ENCODE results near the gene GON4L.
"Not testable (repeated sequence)": the region's sequence is repeated elsewhere in the genome, so short reads cannot be mapped to it uniquely, and the experiment has no call there.

Gene GON4L, protein sequence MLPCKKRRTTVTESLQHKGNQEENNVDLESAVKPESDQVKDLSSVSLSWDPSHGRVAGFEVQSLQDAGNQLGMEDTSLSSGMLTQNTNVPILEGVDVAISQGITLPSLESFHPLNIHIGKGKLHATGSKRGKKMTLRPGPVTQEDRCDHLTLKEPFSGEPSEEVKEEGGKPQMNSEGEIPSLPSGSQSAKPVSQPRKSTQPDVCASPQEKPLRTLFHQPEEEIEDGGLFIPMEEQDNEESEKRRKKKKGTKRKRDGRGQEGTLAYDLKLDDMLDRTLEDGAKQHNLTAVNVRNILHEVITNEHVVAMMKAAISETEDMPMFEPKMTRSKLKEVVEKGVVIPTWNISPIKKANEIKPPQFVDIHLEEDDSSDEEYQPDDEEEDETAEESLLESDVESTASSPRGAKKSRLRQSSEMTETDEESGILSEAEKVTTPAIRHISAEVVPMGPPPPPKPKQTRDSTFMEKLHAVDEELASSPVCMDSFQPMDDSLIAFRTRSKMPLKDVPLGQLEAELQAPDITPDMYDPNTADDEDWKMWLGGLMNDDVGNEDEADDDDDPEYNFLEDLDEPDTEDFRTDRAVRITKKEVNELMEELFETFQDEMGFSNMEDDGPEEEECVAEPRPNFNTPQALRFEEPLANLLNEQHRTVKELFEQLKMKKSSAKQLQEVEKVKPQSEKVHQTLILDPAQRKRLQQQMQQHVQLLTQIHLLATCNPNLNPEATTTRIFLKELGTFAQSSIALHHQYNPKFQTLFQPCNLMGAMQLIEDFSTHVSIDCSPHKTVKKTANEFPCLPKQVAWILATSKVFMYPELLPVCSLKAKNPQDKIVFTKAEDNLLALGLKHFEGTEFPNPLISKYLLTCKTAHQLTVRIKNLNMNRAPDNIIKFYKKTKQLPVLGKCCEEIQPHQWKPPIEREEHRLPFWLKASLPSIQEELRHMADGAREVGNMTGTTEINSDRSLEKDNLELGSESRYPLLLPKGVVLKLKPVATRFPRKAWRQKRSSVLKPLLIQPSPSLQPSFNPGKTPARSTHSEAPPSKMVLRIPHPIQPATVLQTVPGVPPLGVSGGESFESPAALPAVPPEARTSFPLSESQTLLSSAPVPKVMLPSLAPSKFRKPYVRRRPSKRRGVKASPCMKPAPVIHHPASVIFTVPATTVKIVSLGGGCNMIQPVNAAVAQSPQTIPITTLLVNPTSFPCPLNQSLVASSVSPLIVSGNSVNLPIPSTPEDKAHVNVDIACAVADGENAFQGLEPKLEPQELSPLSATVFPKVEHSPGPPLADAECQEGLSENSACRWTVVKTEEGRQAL (N-terminal part only)

DNA sequence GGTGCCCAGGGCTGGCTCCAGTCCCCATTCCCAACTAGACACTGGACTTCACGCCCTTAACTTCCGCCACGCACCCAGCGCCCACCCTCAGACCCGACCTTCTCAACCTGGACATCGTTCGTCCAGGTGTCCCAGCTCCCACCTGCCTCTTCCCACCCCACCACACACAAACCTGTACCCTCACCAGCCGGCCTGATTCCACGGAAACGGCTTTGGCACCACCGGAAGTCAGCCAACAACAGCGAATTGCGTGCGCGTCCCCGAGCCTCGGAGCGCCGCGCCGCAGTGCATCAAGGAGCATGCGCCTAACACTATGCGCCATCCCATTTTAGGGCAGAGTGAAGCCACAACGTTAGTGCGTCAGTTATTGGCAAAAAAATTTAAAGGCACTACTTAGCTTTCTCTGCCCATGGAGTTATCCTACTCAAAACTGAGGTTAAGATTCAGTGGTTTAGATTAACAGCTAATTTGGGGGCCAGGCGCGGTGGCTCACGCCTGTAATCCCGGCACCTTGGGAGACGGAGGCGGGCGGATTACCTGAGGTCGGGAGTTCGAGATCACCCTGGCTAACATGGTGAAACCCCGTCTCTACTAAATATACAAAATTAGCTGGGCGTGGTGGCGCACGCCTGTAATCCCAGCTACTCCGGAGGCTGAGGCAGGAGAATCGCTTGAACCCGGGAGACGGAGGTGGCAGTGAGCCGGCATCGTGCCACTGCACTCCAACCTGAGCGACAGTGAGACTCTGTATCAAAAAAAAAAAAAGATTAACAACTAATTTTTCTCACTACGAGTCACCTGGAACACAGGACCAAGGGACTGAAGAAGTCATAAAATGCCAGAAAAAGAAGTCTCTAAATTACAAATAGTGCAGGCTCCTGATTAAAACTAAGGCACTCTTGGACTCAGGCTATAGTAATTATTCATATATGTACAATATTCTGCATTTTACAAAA is at the start of gene GON4L:
GON4L (minus strand) TSS at position 240 of the 956 bp plus-strand sequence. CDS start 3,434 bp downstream, outside the sequence.
- DNase-seq: peak; percentile 99

DNA sequence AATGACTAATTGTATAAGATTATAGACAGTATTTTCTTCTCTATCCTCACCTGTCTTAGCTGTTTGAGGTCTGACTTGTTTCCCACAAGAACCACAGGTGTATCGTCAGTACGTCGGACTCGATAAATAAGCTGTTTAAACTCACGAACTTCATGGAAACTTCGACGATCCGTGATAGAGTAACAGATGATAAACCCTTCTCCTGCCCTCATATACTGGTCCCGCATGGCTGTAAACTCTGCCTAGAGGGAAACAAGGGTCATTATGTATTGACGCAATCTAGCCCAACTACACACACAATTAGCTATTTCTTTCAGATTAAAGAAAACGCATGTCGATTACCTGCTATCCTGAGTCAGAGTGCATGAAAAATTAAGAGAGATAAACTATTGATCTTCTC is 47.2 kb upstream of the GON4L start:
- DNase-seq: no peak

DNA sequence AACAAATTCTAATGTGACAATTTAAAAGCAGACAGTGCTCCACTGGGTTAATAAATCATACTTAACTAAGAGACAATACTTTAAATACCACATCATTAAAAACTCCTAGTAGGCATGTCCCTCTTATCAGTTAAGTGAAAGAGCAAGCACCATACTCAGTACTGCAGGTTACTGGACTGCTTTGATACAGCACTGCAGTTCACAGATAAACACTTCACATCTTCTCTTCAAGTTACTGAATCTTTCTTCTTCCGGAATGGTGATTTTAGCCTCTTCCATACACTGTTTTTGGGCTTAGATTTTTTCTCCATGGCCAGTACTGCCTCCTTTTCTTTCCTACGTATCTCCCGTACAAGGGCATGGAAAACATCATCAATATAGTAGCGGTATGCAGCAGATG is 43.1 kb upstream of the GON4L start:
- no peak for DNase-seq

DNA sequence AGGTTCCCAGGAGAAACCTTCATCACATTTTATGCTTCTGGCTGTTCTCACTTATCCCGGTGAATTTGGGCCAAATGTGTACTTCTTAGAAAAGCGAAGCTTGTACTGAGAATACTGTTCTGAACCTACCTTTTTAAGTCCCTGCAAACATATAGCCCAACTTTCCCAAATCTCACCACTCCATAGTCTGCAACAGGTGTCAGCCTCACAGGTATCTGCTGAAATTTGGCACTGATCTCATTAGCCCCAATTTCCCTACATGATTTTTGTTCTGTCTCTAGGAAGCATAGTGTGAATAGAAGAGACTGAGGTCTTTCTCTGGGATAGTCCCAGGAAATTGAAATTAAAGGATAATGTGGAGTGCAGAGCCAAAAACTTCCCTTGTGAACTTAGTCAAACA is 42.7 kb upstream of the GON4L start:
- DNase-seq: no peak

DNA sequence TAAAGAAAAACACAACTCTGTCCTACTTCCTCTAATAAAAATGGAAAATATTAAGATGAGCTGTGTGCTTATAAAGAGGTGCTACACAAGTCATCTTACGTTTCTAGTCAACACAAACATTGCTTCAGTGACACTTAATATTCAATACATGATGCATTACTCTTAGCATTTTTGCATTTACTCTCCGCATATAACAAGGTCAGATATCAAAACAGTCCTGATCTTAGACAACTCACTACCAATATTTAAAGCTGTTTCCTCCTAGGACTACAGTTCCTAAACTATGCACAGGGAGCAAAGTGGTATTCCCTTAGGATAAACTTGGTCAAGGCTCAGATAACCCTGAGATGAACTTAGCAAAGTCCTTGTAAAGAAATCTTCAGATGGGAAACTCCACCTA is 41.9 kb upstream of the GON4L start:
- DNase-seq: no peak

DNA sequence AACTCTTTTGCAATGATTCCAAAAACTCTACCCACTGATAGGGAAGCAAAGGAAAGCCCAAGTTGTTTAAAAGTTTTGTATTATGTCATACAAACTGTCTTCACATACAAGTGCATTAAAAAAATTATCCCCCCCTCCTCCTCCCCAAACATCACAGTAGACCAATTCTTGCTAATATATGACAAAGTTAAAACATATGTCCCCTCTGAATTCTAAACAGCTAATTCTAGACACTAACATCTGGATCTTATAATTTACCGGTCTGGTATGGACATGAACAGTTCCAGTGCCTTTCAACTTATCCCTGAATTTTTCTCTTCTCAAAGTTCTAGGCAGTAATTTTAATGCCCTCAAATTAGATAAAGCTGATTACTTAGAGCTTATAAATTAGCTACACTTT is 40.7 kb upstream of the GON4L start:
- DNase-seq: no peak

DNA sequence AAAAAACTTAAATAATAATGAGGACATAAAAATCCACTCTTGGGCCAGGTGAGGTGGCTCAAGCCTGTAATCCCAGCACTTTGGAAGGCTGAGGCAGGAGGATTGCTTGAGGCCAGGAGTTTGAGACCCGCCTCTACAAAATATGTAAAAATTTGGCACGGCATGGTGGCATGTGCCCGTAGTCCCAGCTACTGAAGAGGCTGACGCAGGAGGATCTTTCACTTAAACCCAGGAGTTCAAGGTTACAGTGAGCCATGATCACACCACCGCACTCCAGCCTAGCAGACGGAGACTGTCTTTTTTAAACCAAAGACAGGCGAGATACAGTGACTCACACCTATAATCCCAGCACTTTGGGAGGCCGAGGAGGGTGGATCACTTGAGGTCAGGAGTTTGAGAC is 39.5 kb upstream of the GON4L start:
- DNase-seq: not testable (repeated sequence)

DNA sequence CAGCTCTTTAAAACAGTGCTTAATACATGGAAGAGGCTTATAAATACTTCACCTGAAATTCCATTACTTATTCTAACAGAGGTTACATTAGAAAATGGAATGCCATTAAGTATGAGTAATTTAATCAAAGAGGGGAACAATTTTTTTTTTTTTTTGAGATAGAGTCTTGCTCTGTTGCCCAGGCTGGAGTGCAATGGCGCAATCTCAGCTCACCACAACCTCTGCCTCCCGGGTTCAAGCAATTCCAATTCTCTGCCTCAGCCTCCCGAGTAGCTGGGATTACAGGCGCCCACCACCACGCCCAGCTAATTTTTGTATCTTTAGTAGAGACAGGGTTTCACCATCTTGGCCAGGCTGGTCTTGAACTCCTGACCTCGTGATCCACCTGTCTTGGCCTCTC is 38.6 kb upstream of the GON4L start:
- not testable (repeated sequence) for DNase-seq

DNA sequence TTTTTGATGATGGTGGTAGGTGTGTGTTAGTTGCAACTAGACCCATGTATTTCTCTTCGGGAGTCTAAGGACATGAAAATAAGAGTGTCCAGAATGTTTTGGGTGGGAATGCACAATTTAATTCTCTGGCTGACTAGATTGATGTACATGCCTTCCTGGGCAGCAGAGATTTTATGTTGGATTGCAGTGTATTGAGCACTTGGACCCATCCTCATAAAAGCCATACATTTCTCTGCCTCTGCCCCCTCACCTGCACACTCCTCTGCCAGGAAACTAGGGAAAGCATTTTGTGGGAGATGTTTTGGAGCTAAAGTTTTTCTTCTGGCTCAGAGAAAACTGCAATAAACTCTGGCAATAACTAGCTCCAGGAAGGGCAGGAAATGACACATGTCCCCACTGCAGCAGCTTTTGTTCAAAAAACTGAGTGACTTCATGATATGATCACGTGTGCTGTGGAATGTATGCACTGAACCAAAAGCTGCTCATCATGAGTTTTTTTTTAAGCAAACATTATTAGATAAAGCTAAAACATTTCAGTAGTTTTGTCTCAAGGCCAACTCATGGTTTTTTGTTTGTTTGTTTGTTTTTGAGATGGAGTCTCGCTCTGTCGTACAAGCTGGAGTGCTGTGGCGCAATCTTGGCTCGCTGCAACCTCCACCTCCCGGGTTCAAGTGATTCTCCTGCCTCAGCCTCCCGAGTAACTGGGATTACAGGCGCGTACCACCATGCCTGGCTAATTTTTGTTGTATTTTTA is 36.6 kb upstream of the GON4L start:
- no peak for DNase-seq

DNA sequence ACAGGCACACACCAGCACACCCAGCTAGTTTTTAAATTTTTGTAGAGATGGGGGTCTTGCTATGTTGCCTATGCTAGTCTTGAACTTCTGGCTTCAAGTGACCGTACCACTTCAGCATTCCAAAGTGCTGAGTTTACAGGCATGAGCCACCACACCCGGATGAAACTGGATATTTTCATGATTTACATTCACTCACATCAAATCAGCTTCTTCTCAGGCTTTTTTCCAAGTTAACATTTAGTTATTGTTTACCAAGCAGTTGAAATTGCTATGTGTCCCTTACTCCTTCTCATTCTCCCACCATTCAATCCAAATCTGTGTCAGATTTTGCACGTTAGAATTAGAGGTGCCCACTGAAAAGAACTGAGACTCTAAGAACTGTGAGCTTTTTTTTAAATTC is 35.8 kb upstream of the GON4L start:
- DNase-seq: no peak

DNA sequence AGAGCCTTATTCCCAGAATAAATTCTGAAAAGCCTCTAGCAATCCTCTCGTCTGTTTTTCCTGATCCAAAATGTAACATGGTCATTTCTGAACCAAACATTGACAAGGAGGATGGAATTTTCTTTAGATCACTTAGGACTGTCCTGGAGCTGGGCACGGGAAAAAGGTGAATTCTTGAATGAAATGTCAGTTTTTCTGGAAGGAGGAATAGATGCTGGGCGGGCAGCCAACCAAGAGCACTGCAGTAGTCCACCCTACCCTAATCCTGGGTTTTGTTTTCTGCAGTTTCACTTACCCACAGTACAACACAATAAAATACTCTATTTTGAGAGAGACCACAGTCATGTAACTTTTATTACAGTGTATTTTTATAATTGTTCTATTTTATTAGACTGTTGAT is 33.2 kb upstream of the GON4L start:
- DNase-seq: no peak

DNA sequence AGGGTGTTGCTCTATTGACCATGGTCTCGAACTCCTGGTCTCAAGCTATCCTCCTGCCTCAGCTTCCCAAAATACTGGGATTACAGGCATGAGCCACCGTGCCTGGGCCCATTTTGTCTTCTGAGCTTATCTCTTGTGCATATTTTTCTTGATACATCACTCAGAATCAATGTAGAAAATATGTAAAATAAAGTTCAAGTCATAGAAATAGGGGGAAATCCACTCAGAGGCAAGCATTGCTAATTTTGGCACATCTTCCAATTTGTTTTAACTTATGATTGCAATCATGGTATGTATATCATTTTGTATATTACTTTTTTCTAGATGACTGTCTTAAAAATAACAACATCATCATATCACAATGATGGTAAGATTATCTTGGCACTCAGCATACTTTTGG is 32.6 kb upstream of the GON4L start:
- no peak for DNase-seq

DNA sequence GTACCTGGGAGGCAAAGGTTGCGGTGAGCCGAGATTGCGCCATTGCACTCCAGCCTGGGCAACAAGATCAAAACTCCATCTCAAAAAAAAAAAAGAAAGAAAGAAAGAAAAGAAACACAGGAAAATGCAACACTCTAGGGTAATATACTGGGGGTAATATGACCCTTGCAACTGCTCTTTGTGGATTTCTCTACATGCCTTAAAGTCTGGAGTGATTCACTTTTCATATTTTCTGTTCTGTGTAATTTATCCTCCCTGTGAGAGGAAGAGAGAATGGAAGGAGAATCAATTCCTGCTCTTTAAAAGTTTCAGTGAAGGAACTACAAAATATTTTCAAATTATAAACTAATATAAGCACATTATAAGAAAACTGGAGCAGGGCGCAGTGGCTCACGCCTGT is 31.5 kb upstream of the GON4L start:
- DNase-seq: no peak

DNA sequence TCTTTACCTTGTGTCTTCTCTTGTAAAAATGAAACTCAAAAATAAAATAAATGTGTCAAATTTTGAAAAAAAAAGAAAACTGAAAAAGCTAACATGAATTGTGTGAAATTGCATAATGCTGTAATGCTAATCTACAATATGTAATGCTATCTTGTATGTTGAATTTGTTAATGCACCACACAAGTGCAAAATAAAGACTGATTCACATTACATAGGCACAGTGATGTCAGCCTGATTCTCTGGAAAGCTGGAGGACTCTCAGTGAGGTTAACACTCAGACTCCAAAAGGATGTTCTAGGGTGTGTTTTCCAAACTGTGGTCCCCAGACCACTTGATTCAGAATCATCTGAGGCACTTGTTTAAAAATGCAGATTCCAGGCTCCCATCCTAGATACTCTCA is 28.0 kb upstream of the GON4L start:
- no peak for DNase-seq

DNA sequence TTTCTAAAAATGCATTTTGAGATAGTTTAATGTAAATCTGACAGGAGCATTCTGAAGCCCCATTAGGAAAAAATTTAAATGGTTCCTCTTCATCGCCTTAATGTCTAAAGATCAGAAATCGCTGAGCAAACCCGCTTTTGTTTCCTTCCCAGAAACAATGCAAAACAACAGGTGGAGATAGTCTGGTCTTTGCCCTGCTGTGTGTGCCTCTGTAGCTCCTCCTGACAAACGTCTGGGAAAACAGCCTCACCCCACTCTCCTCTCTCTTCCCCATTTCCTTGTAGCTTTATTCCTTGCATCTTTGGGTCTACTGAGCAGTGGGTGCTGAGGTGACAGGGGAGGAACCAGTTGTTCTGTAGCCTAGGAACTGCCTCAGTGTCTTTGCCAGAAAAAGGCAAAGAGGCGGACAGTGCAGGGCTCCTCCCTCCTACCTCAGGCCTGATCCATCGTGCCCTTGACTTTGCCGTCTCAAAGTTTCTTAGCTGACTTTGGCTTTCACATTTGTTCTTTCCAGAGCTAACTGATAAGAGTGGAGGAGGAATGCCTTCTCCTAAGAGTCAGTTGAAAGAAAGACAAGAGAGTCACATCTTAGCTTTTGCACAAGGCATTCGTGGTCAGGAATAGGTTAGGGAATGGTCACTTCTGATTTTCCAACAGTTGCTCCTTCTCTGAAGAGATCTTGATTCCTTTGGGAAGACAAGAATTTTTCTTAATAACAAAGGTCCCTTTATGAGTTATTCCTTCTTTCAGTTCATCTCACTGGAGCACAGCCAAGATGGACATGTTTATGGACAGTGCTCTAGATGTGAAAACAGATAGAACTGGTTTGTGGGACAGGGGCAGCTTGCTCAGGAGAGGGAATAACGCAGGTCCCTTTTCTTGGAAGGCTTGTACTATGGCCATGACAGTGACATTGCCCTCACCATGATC is 27.3 kb upstream of the GON4L start:
- DNase-seq: no peak

DNA sequence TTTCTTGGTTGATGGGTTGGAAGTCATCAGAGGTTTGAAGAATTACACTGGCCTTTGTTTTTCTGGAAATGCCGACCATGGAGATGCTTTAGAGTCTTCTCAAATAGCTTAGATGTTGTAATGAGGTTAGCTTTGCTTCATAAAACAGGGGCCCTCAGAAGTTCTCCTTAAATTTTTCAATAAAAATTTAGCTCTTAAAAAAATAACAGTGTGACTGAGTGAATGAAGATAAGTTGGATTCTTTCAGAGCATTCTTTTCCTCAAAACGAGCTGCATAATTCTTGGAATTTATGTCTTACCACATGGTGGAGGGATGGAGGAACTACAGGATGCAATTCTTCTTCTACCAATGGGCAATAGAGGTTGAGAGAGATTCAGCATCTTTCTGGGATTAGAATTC is 25.8 kb upstream of the GON4L start:
- DNase-seq: no peak

DNA sequence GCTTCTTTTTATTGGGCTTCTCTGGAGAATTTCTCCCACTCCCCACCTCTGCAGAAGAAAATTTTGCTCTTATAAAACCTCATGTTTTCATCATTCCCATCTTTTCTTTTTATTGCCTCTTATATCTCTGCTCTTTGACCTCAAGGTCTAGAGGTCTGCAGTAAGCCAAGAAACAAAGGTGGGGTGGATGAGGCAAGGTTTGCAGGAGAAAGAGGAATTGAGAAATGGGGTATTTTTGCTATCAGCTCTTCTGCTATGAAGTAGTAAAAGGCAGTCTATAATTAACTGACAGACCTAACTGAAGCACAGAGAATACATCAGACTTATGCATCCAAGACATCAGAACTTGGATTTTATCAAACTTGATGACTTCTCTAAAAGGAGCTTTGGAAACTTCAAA is 25.2 kb upstream of the GON4L start:
- no peak for DNase-seq

DNA sequence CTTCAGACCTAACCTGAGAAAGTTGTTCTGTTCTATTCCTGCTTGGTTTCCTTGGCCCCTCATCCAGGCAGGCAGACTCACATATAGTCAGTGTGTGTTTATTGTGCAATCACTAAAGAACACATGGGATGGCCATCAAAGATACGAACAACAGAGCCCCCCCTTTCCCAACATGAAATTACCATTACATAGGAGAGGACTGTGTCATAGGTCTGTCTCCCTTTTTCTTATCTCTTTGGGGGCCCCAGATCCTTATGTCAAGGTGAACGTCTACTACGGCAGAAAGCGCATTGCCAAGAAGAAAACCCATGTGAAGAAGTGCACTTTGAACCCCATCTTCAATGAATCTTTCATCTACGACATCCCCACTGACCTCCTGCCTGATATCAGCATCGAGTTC is 23.9 kb upstream of the GON4L start:
- DNase-seq: no peak

DNA sequence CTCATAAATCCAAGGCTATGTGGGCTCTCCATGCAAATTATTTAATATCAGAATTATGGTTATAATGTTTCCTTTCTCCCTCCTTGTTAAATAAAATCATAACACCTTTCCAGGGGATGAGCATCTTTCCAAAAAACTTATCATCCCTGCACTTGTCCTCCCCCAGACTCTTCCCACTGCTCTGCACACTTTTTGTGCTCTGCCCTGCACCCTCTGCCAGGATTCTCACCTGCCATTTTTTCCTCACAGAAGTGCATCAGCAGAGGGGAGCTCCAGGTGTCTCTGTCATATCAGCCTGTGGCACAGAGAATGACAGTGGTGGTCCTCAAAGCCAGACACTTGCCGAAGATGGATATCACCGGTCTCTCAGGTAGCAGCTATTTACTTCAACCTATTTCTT is 23.2 kb upstream of the GON4L start:
- no peak for DNase-seq

DNA sequence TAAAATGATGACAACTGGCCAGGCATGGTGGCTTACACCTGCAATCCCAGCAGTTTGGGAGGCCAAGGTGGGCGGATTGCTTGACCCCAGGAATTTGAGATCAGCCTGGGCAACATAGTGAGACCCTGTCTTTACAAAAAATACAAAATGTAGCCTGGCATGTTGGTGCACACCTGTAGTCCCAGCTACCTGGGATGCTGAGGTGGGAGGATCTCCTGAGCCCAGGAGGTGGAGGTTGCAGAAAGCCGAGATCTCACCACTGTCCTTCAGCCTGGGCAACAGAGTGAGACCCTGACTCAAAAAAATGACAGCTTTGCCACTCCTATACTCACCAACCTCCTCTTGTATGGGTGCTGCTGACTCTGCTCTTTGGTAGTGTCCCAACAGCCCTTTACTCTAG is 20.9 kb upstream of the GON4L start:
- no peak for DNase-seq

Data from NCI-H82 (cell line).